Neural crest cell (in vitro differentiated cells): Measurements from ENCODE around the gene KIF14. TPM values are rescaled to one million over a fixed set of nuclear protein-coding genes. Genes with fewer than 3 reads are reported as not detected.
A peak's percentile ranks its signal among the peaks of the same experiment; 100 is the strongest.
"Not testable (repeated sequence)": the region's sequence is repeated elsewhere in the genome, so short reads cannot be mapped to it uniquely, and the experiment has no call there.

Experiments used
- DNase-seq: peaks from one replicate; pipeline ENCODE4 v3.0.0; 2021; ENCODE audit warnings: low read depth, mixed read lengths, low spot score
- H3K27ac Mint-ChIP-seq: one replicate; pipeline ENCODE4 v1.8.0; 2021; ENCODE audit warnings: mild to moderate bottlenecking, mixed read lengths; ENCODE audit not compliant: unreplicated experiment
- H3K27me3 Mint-ChIP-seq: 2 replicates; pipeline ENCODE4 v1.8.0; 2021; ENCODE audit warnings: low read depth, mild to moderate bottlenecking, mixed read lengths
- H3K36me3 Mint-ChIP-seq: 2 replicates; pipeline ENCODE4 v1.8.0; 2021; ENCODE audit warnings: low read depth, mild to moderate bottlenecking, mixed read lengths
- H3K4me1 Mint-ChIP-seq: 2 replicates; pipeline ENCODE4 v1.8.0; 2021; ENCODE audit warnings: mixed read lengths
- H3K4me3 Mint-ChIP-seq: one replicate; pipeline ENCODE4 v1.8.0; 2021; ENCODE audit warnings: mild to moderate bottlenecking, mixed read lengths
- H3K9me3 Mint-ChIP-seq: 2 replicates; pipeline ENCODE4 v1.8.0; 2021; ENCODE audit warnings: mixed read lengths
- total RNA-seq: library from RNA; stranded (reverse); gene quantifications from 2 replicates; pipeline ENCODE4 v1.2.1, GENCODE V29; 2021
- TF ChIP-seq, protein P1 (sequence below): fragments of 200-600 bp; sonication (generic); conservative IDR thresholded peaks from 2 replicates; pipeline ENCODE4 v1.5.0; 2021; ENCODE audit warnings: antibody characterized with exemption, mild to moderate bottlenecking

The KIF14 gene
- total RNA-seq, 1 donor from 2014 or later = 22.0 TPM

DNA sequence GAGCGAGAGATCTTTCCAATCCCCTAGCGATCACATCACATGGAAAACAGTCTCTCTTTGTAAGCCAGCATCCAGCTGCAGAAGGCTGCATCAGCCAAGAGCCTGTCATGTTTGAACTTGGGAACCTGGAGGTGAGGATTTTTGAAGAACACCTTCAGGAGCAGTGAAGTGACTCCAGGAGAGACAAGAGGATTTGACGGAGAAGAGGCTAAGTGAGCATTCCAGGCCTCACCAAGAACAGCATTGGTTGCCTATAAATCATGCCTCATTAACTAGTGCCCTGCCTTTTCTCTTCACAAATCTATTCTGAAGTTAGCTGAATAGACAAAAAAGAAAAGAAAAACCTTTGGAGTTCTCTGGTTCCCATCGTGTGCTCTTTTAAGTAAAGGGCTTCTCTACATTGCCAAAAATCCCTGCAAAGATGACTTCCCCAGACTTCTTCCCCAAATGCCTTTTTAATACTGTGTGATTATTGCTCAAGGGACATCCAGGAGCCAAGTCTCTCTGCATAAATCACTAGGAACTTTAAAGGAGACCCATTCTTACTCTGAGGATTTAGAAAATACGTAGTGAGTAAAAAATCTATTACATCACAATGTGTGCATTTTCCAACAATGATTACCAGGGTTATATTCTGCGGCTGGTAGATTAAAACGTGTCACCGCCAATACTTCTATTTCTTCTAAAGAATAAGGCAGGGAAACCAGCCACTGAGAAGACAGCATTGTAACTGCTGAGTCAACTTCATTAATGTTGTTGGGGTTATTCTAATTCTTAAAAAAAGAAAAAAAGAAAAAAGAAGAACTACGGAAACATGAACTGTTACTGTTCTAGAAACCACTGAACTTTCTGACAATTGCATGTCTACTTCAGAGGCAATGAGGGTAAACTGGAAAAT lies 95.2 kb downstream of the KIF14 start:
- H3K4me3 Mint-ChIP-seq = no peak overlapping the region
- H3K9me3 Mint-ChIP-seq = no peaks in the 10 kb centered on the region
- H3K27ac Mint-ChIP-seq = no peak overlapping the region
- H3K27me3 Mint-ChIP-seq = no peaks in the 10 kb centered on the region
- H3K36me3 Mint-ChIP-seq = no peaks in the 10 kb centered on the region
- no peak for DNase-seq
- H3K4me1 Mint-ChIP-seq = peaks cover 14% of the 10 kb centered on the region
- TF ChIP-seq, protein P1, sequence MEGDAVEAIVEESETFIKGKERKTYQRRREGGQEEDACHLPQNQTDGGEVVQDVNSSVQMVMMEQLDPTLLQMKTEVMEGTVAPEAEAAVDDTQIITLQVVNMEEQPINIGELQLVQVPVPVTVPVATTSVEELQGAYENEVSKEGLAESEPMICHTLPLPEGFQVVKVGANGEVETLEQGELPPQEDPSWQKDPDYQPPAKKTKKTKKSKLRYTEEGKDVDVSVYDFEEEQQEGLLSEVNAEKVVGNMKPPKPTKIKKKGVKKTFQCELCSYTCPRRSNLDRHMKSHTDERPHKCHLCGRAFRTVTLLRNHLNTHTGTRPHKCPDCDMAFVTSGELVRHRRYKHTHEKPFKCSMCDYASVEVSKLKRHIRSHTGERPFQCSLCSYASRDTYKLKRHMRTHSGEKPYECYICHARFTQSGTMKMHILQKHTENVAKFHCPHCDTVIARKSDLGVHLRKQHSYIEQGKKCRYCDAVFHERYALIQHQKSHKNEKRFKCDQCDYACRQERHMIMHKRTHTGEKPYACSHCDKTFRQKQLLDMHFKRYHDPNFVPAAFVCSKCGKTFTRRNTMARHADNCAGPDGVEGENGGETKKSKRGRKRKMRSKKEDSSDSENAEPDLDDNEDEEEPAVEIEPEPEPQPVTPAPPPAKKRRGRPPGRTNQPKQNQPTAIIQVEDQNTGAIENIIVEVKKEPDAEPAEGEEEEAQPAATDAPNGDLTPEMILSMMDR = no peak

DNA sequence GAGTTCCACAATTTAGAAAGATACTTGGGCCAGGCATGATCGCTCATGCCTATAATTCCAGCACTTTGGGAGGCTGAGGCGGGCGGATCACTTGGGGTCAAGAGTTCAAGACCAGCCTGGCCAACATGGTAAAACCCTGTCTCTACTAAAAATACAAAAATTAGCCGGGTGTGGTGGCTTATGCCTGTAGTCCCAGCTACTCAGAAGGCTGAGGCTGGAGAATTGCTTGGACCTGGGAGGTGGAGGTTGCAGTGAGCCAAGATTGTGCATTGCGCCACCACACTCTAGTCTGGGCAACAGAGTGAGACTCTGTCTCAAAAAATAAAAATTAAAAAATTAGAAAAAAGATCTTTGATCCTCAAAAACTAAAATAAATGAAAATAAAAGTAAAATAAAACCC lies 96.0 kb downstream of the KIF14 start:
- not testable (repeated sequence) for H3K4me3 Mint-ChIP-seq, H3K27ac Mint-ChIP-seq, H3K27me3 Mint-ChIP-seq, H3K9me3 Mint-ChIP-seq, DNase-seq, H3K36me3 Mint-ChIP-seq
- peaks cover 14% of the 10 kb centered on the region for H3K4me1 Mint-ChIP-seq

DNA sequence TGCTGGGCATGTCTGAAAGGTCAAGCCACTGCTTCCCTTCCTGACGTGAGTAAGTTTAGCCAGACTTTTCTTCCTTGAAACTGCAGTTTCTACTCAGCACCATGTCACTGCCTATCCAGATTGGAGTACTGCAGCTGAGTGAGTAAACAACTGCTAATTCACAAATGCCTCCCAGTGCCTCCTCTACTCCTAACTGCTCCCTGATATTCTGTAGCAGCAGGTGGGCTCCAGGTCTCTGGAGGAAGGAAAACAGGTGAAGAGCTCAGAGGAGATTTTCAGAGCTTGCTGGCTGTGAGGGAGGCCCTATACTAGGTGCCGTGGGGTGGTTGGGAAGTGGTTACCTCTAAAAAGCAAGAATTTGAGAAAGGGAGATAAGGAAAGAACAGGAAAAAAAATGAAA lies 96.5 kb downstream of the KIF14 start:
- peaks cover 14% of the 10 kb centered on the region for H3K4me1 Mint-ChIP-seq
- no peaks in the 10 kb centered on the region for H3K9me3 Mint-ChIP-seq
- no peak overlapping the region for H3K4me3 Mint-ChIP-seq
- TF ChIP-seq, protein P1 = no peak
- DNase-seq = no peak
- peak overlapping the region; percentile 62 for H3K27ac Mint-ChIP-seq
- H3K36me3 Mint-ChIP-seq = no peaks in the 10 kb centered on the region
- H3K27me3 Mint-ChIP-seq = no peaks in the 10 kb centered on the region

DNA sequence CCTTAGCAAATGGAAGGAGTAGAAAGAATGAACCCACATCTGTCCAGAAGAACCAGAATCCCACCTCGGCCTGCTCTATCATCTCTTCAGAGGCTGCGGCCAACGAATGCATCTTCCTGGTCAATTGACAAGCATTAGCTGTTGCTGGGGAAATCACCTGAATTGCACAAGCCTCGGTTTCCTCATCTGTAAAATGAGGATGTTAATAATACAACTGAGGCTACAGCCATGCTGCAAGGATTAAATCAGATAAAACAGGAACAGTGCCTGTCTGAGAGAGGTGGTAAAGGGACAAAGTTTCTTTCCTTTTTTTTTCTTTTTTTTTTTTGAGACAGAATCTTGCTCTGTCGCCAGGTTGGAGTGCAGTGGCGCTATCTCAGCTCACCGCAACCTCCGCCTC lies 99.8 kb downstream of the KIF14 start:
- H3K36me3 Mint-ChIP-seq = no peaks in the 10 kb centered on the region
- no peak for DNase-seq
- no peaks in the 10 kb centered on the region for H3K27me3 Mint-ChIP-seq
- H3K27ac Mint-ChIP-seq = no peak overlapping the region
- peaks cover 8% of the 10 kb centered on the region for H3K4me1 Mint-ChIP-seq
- TF ChIP-seq, protein P1 = no peak
- H3K4me3 Mint-ChIP-seq = no peak overlapping the region
- H3K9me3 Mint-ChIP-seq = no peaks in the 10 kb centered on the region

DNA sequence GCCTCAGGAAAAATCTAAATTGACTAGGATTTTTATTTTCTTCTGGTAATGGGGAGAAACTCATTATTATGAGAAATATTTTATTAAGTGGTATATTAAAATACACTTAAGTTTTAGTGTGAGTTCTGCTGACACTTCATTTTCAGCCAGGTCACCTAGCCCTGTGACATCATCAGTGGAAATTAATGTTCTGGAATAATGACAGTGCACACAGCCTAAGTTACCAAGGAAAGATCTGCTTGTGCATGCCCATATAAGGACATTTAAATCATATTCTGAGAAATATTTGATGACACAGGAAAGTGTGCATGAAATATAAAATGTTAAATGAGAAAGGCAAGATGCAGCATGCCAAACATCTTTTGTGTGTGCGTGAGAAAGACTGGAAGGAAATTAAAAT lies 102.0 kb downstream of the KIF14 start:
- no peak for DNase-seq
- TF ChIP-seq, protein P1 = no peak
- no peaks in the 10 kb centered on the region for H3K9me3 Mint-ChIP-seq
- no peaks in the 10 kb centered on the region for H3K36me3 Mint-ChIP-seq
- no peak overlapping the region for H3K27ac Mint-ChIP-seq
- no peak overlapping the region for H3K4me3 Mint-ChIP-seq
- H3K4me1 Mint-ChIP-seq = no peaks in the 10 kb centered on the region
- peaks cover 5% of the 10 kb centered on the region for H3K27me3 Mint-ChIP-seq

DNA sequence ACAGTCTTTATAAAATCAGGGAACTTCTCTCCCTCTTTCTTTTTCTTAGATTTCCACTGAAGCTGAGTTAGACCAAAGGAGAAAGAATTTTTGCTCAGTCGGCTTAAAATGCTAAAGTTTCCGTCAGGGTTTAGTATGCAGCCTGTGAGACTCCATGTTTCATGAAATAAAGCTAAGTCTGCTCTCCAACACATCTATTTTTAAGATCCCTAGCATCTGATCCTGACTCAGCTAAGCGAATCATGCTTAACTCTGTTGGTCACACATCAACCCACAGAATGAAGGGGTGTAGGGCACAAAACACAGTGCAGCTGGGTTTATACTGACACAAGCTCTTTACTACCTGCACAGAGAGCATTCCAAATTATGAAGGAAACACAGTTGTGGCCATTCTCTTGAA lies 108.4 kb downstream of the KIF14 start:
- Mint-ChIP-seq H3K27ac (no peak overlapping the region), H3K4me3 (no peak overlapping the region), H3K4me1 (peaks cover 5% of the 10 kb centered on the region), H3K9me3 (no peaks in the 10 kb centered on the region), H3K27me3 (peaks cover 21% of the 10 kb centered on the region), H3K36me3 (no peaks in the 10 kb centered on the region)
- TF ChIP-seq, protein P1 = no peak
- DNase-seq = no peak
